Left hindlimb (tissue), 1 donor: ENCODE measurements around the gene SCLY.
"Not testable (repeated sequence)": the region's sequence is repeated elsewhere in the genome, so short reads cannot be mapped to it uniquely, and the experiment has no call there.

Source experiments
- DNase-seq: peaks from one replicate; pipeline ENCODE4 v3.0.0-alpha.2; 2018

SCLY gene

GRCh38 chr2:238060542-238061314 is at the start of gene SCLY:
Gene SCLY, plus strand, starts transcription at chr2:238061001. Its CDS starts 54 bp downstream, at chr2:238061055.
- peak; percentile 99 for DNase-seq

- DNase-seq, result no peak
Observed at GRCh38 chr2:238013806-238014205, 47.0 kb upstream of the SCLY start.

- DNase-seq, result no peak
Observed at GRCh38 chr2:238015705-238016104, 45.1 kb upstream of the SCLY start.

GRCh38 chr2:238016526-238016925 is 44.3 kb upstream of the SCLY start:
- DNase-seq, result no peak

GRCh38 chr2:238019962-238020361 is 40.8 kb upstream of the SCLY start:
- DNase-seq, result no peak

- no peak for DNase-seq
Observed at GRCh38 chr2:238020816-238021215, 40.0 kb upstream of the SCLY start.

- DNase-seq, result no peak
Observed at GRCh38 chr2:238021327-238021726, 39.5 kb upstream of the SCLY start.

- DNase-seq, result no peak
Observed at GRCh38 chr2:238022594-238023157, 38.1 kb upstream of the SCLY start.

- no peak for DNase-seq
Observed at GRCh38 chr2:238023608-238024007, 37.2 kb upstream of the SCLY start.

GRCh38 chr2:238024986-238025385 is 35.8 kb upstream of the SCLY start:
- no peak for DNase-seq

- DNase-seq, result no peak
Observed at GRCh38 chr2:238025741-238026360, 35.0 kb upstream of the SCLY start.

- no peak for DNase-seq
Observed at GRCh38 chr2:238027058-238027457, 33.7 kb upstream of the SCLY start.

- DNase-seq, result no peak
Observed at GRCh38 chr2:238027591-238028415, 33.0 kb upstream of the SCLY start.

- no peak for DNase-seq
Observed at GRCh38 chr2:238029853-238030252, 30.9 kb upstream of the SCLY start.

GRCh38 chr2:238030422-238031155 is 30.2 kb upstream of the SCLY start:
- no peak for DNase-seq

- DNase-seq, result no peak
Observed at GRCh38 chr2:238031751-238032150, 29.1 kb upstream of the SCLY start.

- no peak for DNase-seq
Observed at GRCh38 chr2:238032755-238033337, 28.0 kb upstream of the SCLY start.

- not testable (repeated sequence) for DNase-seq
Observed at GRCh38 chr2:238033991-238034390, 26.8 kb upstream of the SCLY start.

GRCh38 chr2:238038203-238038602 is 22.6 kb upstream of the SCLY start:
- DNase-seq, result no peak

- no peak for DNase-seq
Observed at GRCh38 chr2:238039151-238039550, 21.6 kb upstream of the SCLY start.

GRCh38 chr2:238039985-238040384 is 20.8 kb upstream of the SCLY start:
- no peak for DNase-seq

GRCh38 chr2:238040918-238041317 is 19.9 kb upstream of the SCLY start:
- no peak for DNase-seq
